ENCODE data around the gene MUC6. TPM values are rescaled to one million over a fixed set of nuclear protein-coding genes. Genes with fewer than 3 reads are reported as not detected.

Gene MUC6
- total RNA-seq, 4 donors from 2014 or later, result not detected

GRCh38 chr11:991034-991433 is 45.5 kb downstream of the MUC6 start:
- no peak for TF ChIP-seq CTCF (IDR thresholded peaks at IDR 0.05; ENCODE audit: low read depth)

DNA sequence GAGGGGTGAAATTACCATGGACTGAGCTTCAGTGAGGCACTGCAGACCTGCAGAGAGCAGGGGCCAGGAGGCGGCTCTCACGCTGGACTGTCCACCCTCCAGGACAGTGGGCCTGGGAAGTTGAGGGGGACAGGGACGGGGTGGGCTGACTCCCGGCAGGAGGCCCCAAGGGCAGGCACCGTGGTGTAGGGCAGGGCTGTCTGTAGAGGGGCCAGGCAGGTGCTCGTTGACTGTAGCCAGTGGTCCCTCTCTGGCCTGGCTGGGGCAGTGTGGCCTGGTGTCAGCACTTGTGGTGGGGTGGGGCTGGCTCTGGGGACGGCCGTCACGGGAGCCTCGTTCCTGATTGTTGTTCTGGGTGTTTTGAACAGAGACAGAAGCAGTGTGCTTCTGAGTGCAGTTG is 46.4 kb downstream of the MUC6 start:
- no peak for TF ChIP-seq CTCF (IDR thresholded peaks at IDR 0.05; ENCODE audit: low read depth)

GRCh38 chr11:987671-988070 is 48.8 kb downstream of the MUC6 start:
- TF ChIP-seq CTCF (IDR thresholded peaks at IDR 0.05; ENCODE audit: low read depth), result no peak

DNA sequence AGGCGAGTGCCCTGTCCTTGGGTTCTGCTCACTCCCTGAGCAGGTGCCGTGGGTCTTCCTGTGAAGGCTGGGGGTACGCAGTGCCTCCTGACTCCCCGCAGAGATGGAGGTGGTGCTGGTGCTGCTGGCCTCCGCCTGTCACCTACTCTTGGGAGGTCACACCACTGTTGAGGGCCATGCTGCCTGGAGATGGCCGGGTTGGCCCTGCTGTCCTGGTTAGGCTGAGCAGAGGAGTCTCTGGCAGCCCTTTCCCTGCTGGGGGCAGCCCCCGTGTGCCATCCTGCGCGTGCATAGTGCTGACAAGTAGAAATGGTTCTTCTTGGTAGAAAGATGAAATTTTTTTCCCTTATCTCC is 49.6 kb downstream of the MUC6 start:
- no peak for TF ChIP-seq CTCF (IDR thresholded peaks at IDR 0.05; ENCODE audit: low read depth)

GRCh38 chr11:986270-986951 is 50.1 kb downstream of the MUC6 start:
- no peak for TF ChIP-seq CTCF (IDR thresholded peaks at IDR 0.05; ENCODE audit: low read depth)

GRCh38 chr11:985848-986247 is 50.7 kb downstream of the MUC6 start:
- no peak for TF ChIP-seq CTCF (IDR thresholded peaks at IDR 0.05; ENCODE audit: low read depth)

DNA sequence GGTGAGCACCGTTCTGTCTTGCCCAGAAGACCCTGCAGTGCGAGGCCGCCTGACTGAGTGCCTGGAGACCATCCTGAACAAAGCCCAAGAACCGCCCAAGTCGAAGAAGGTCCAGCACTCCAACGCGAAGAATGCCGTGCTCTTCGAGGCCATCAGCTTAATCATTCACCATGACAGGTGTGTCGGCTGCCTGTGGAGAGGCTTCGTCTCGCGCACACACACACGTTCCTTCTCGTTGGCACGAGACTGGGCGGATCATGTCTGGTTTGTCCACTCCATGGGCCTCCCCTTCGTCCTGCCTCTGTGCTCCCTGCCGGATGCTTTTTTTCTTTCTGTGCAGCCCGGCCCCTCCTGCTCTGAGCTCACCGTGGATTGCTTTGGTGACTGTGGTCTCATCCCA is 51.1 kb downstream of the MUC6 start:
- TF ChIP-seq CTCF (IDR thresholded peaks at IDR 0.05; ENCODE audit: low read depth), result no peak
